B cell (primary cell): ENCODE measurements around the gene DPP10. TPM values are rescaled to one million over a fixed set of nuclear protein-coding genes. Genes with fewer than 3 reads are reported as not detected.

Experiments
- ATAC-seq: fragments of 200-7000 bp; cut with Tn5 transposase; one replicate; pipeline ENCODE4 v1.10.0; 2021; ENCODE audit warnings: low read depth, mild to moderate bottlenecking, moderate number of reproducible peaks, moderate library complexity
- CTCF ChIA-PET: fragments of 350-600 bp; sonication (Branson Sonifier 250); formaldehyde crosslinking; loops from one replicate; lab custom pipeline; 2021; ENCODE audit warnings: antibody characterized with exemption, inconsistent platforms; lab: Charles Lee
- POLR2A ChIA-PET: fragments of 350-600 bp; sonication (Branson Sonifier 250); formaldehyde crosslinking; loops from one replicate; lab custom pipeline; 2021; ENCODE audit warnings: antibody characterized with exemption; lab: Charles Lee
- DNase-seq: peaks from one replicate; pipeline ENCODE4 v3.0.0; 2013
- H2AFZ ChIP-seq: 2 replicates; pipeline ENCODE4 v1.6.1; 2012; ENCODE audit warnings: mild to moderate bottlenecking, low read depth, low read length; ENCODE audit not compliant: insufficient read depth, poor library complexity, severe bottlenecking
- H3K27ac ChIP-seq, 2 donors: 1 replicate in 1 of 2; 2 replicates in 1 of 2; pipeline ENCODE4 v1.5.1; 2012 to 2013; ENCODE audit warnings: low read length in 2 of 2, mild to moderate bottlenecking in 2 of 2, moderate library complexity in 1 of 2
- H3K27me3 ChIP-seq, 4 experiments: fragments of 200-600 bp in 1 of 4; sonication (generic) in 1 of 4; replicated peaks in 1 of 4; 1 replicate in 2 of 4; 2 replicates in 2 of 4; pipeline versions ENCODE4 v1.6.1 to v1.7.0; 2013 to 2016; ENCODE audit warnings: low read length in 3 of 4, mild to moderate bottlenecking in 2 of 4, mixed read lengths in 1 of 4, moderate library complexity in 1 of 4; ENCODE audit not compliant: insufficient read depth in 4 of 4, control insufficient read depth in 3 of 4; ENCODE audit errors: control extremely low read depth in 1 of 4
- H3K36me3 ChIP-seq, 2 experiments: replicated peaks in 1 of 2; 1 replicate in 1 of 2; 2 replicates in 1 of 2; pipeline versions ENCODE4 v1.6.1 to v1.7.1; 2013; ENCODE audit warnings: low read length in 1 of 2; ENCODE audit not compliant: insufficient read depth in 2 of 2, control insufficient read depth in 1 of 2; ENCODE audit errors: control extremely low read depth in 1 of 2, extremely low read depth in 1 of 2
- H3K4me1 ChIP-seq, 2 donors: fragments of 200-600 bp in 1 of 2; sonication (generic) in 1 of 2; 1 replicate in 1 of 2; 2 replicates in 1 of 2; pipeline versions ENCODE4 v1.5.1 to v1.6.1; 2013 to 2017; ENCODE audit warnings: low read length in 2 of 2; ENCODE audit not compliant: control insufficient read depth in 2 of 2, insufficient read depth in 2 of 2
- H3K4me2 ChIP-seq: replicated peaks from 2 replicates; pipeline ENCODE3; 2012; ENCODE audit warnings: mild to moderate bottlenecking, low read depth, low read length; ENCODE audit not compliant: poor library complexity, severe bottlenecking
- H3K4me3 ChIP-seq, 5 experiments: fragments of 200-600 bp in 1 of 5; sonication (generic) in 1 of 5; 1 replicate in 3 of 5; 2 replicates in 2 of 5; pipeline versions ENCODE4 v1.5.1 to v1.7.0; 2011 to 2016; ENCODE audit warnings: low read length in 4 of 5, mild to moderate bottlenecking in 4 of 5, low read depth in 2 of 5, control low read depth in 1 of 5, moderate library complexity in 1 of 5; ENCODE audit not compliant: insufficient read depth in 1 of 5; ENCODE audit errors: control extremely low read depth in 1 of 5, extremely low read depth in 1 of 5
- H3K79me2 ChIP-seq: fragments of 200-600 bp; sonication (generic); one replicate; pipeline ENCODE4 v1.6.0; 2016; ENCODE audit warnings: low read length; ENCODE audit not compliant: control insufficient read depth, insufficient read depth
- H3K9ac ChIP-seq: fragments of 200-600 bp; sonication (generic); 2 replicates; pipeline ENCODE4 v1.6.1; 2017; ENCODE audit warnings: mild to moderate bottlenecking, low read length, moderate library complexity
- H3K9me3 ChIP-seq, 3 donors: one replicate each; pipeline versions ENCODE4 v1.6.1 to v1.7.1; 2013; ENCODE audit warnings: low read length in 2 of 3; ENCODE audit not compliant: control insufficient read depth in 2 of 3, insufficient read depth in 1 of 3; ENCODE audit errors: control extremely low read depth in 1 of 3
- H4K20me1 ChIP-seq: 2 replicates; pipeline ENCODE4 v1.6.0; 2012; ENCODE audit warnings: mild to moderate bottlenecking, low read length; ENCODE audit not compliant: insufficient read depth, control insufficient read depth, poor library complexity, severe bottlenecking
- H3K27ac Mint-ChIP-seq: one replicate; pipeline ENCODE4 v1.8.0; 2021; ENCODE audit warnings: mixed read lengths
- H3K27me3 Mint-ChIP-seq: one replicate; pipeline ENCODE4 v1.8.0; 2021; ENCODE audit warnings: mixed read lengths
- H3K4me1 Mint-ChIP-seq: one replicate; pipeline ENCODE4 v1.8.0; 2021; ENCODE audit warnings: mixed read lengths
- H3K4me3 Mint-ChIP-seq: one replicate; pipeline ENCODE4 v1.8.0; 2021; ENCODE audit warnings: mixed read lengths
- H3K9me3 Mint-ChIP-seq: one replicate; pipeline ENCODE4 v1.8.0; 2022; ENCODE audit warnings: mixed read lengths; ENCODE audit not compliant: insufficient read depth
- EZH2 ChIP-seq: IDR thresholded peaks from 2 replicates; pipeline ENCODE4 v1.6.1; 2012; ENCODE audit warnings: borderline replicate concordance, low read depth, mild to moderate bottlenecking, moderate library complexity, low read length; ENCODE audit not compliant: insufficient read depth, poor library complexity, severe bottlenecking
- WGBS: methylation state at CpG from one replicate; pipeline ENCODE4 v1.1.5; 2013; ENCODE audit warnings: missing lambda C conversion rate; ENCODE audit not compliant: insufficient coverage; 5-methylcytosine and 5-hydroxymethylcytosine counted together
- intact Hi-C: fragments of 100-400 bp; cut with micrococcal nuclease; formaldehyde crosslinking; loops from one replicate; pipeline ENCODE4 v1.10.0; 2022
- polyA plus RNA-seq: library from polyadenylated mRNA; depleted of rRNA; stranded (reverse); fragments of >200 nt; gene quantifications from 2 replicates; pipeline ENCODE4 v1.2.3, GENCODE V29; 2012
- total RNA-seq, 2 donors: library from RNA; stranded (reverse); fragments of 120-200 nt in 1 of 2; gene quantifications; 1 replicate in 1 of 2; 2 replicates in 1 of 2; pipeline versions ENCODE4 v1.2.3 to v1.2.4, GENCODE V29; 2013 to 2022
- TF ChIP-seq, protein P1 (sequence below): fragments of 200-600 bp; IDR thresholded peaks from one replicate; pipeline ENCODE4 v1.8.0; 2022; ENCODE audit warnings: antibody characterized with exemption, mild to moderate bottlenecking

The DPP10 gene
- total and polyA plus RNA-seq, 2 donors (not counting 1 experiment from before 2014, with no cell fraction given) = not detected

DNA sequence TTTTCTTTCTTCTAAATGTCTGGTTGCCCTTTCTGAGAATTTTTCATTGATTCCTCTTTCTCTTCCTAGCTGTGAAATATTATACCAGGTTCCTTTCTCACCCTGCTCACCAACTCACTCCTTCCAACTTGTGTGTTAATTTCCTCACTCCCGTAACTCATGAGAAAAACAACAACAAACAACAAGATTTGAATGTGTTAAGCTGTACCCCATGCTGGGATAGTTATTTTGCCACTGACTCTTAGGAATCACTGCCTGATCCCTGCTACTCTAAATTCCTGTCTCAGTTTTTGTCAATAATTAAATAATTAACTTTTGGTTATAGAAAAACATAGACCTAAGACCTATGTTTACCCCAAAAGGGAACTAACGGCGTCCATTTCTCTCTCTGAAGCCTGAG, 242.7 kb downstream of the DPP10 start:
- Histone ChIP-seq H3K9ac (no peak overlapping the region), H3K79me2 (no peaks in the 10 kb centered on the region), H2AFZ (no peak overlapping the region), H3K4me2 (no peak overlapping the region), H3K27me3 (no peaks in the 10 kb centered on the region), H3K36me3 (no peaks in the 10 kb centered on the region), H3K9me3 (no peaks in the 10 kb centered on the region), H3K4me1 (no peaks in the 10 kb centered on the region), H3K4me3 (no peak overlapping the region), H3K27ac (no peak overlapping the region), H4K20me1 (no peaks in the 10 kb centered on the region)
- intact Hi-C loops = no loop called here
- H3K27ac Mint-ChIP-seq = no peak overlapping the region
- no peak for DNase-seq
- no peaks in the 10 kb centered on the region for H3K9me3 Mint-ChIP-seq
- no peaks in the 10 kb centered on the region for H3K4me1 Mint-ChIP-seq
- no peak for ATAC-seq
- POLR2A ChIA-PET = no interaction called here
- CTCF ChIA-PET = no interaction called here
- no peak for TF ChIP-seq EZH2
- TF ChIP-seq, protein P1, sequence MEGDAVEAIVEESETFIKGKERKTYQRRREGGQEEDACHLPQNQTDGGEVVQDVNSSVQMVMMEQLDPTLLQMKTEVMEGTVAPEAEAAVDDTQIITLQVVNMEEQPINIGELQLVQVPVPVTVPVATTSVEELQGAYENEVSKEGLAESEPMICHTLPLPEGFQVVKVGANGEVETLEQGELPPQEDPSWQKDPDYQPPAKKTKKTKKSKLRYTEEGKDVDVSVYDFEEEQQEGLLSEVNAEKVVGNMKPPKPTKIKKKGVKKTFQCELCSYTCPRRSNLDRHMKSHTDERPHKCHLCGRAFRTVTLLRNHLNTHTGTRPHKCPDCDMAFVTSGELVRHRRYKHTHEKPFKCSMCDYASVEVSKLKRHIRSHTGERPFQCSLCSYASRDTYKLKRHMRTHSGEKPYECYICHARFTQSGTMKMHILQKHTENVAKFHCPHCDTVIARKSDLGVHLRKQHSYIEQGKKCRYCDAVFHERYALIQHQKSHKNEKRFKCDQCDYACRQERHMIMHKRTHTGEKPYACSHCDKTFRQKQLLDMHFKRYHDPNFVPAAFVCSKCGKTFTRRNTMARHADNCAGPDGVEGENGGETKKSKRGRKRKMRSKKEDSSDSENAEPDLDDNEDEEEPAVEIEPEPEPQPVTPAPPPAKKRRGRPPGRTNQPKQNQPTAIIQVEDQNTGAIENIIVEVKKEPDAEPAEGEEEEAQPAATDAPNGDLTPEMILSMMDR = no peak
- H3K27me3 Mint-ChIP-seq = peaks cover 2% of the 10 kb centered on the region
- WGBS = no CpG with 5 or more reads among the region's 3 CpGs
- H3K4me3 Mint-ChIP-seq = no peak overlapping the region

DNA sequence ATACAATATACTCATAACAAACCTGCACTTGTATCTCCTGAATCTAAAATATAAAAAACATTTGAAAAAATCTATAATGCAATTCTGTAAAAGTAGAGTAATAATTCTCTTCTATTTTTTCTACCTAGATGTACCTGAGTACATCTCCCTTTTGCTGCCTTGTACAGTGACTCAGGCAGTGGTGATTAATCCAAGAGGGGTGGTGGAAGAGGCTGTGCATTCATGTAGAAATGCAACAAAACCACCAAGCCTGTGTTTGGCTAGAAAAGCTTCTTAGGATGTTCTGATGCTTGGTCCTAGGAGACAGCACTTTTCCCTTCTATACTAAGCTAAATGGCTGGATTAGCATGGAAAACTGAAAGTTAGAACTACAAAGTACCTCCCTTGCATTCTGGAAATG, 245.8 kb downstream of the DPP10 start:
- Histone ChIP-seq H3K4me1 (no peaks in the 10 kb centered on the region), H3K4me3 (no peak overlapping the region), H3K9ac (no peak overlapping the region), H3K36me3 (no peaks in the 10 kb centered on the region), H3K4me2 (no peak overlapping the region), H3K79me2 (no peaks in the 10 kb centered on the region), H3K27me3 (no peaks in the 10 kb centered on the region), H3K27ac (no peak overlapping the region), H4K20me1 (no peaks in the 10 kb centered on the region), H2AFZ (no peak overlapping the region), H3K9me3 (no peaks in the 10 kb centered on the region)
- intact Hi-C loops = no loop called here
- Mint-ChIP-seq H3K4me1 (no peaks in the 10 kb centered on the region), H3K27me3 (peaks cover 2% of the 10 kb centered on the region), H3K9me3 (peaks cover 5% of the 10 kb centered on the region), H3K4me3 (no peak overlapping the region), H3K27ac (no peak overlapping the region)
- POLR2A ChIA-PET = no interaction called here
- TF ChIP-seq, protein P1 = no peak
- TF ChIP-seq EZH2 = no peak
- DNase-seq (no peak), ATAC-seq (no peak)
- CTCF ChIA-PET = no interaction called here
